OCI-LY3 (cell line): Measurements from ENCODE around the gene ATP2A1.

Experiments
- EZH2phosphoT487 ChIP-seq: fragments of 200-600 bp; shearing (Covaris generic); IDR thresholded peaks from 2 replicates; pipeline ENCODE4 v1.6.1; 2018; ENCODE audit warnings: antibody characterized with exemption, mixed run types, low read depth
- TF ChIP-seq, protein P1 (sequence below): fragments of 200-600, 300-600 bp; sonication (generic); IDR thresholded peaks from 2 replicates; pipeline ENCODE4 v1.5.1; 2014; ENCODE audit warnings: antibody characterized with exemption, low read length, low read depth

DNA sequence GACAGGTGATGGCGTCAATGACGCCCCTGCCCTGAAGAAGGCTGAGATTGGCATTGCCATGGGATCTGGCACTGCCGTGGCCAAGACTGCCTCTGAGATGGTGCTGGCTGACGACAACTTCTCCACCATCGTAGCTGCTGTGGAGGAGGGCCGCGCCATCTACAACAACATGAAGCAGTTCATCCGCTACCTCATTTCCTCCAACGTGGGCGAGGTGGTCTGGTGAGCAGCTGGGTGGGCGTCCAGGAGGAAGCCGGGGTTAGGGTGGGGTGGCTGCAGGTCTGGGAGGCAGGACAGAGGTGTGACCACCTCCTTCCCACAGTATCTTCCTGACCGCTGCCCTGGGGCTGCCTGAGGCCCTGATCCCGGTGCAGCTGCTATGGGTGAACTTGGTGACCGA, 23.6 kb downstream of the ATP2A1 start:
- TF ChIP-seq, protein P1, sequence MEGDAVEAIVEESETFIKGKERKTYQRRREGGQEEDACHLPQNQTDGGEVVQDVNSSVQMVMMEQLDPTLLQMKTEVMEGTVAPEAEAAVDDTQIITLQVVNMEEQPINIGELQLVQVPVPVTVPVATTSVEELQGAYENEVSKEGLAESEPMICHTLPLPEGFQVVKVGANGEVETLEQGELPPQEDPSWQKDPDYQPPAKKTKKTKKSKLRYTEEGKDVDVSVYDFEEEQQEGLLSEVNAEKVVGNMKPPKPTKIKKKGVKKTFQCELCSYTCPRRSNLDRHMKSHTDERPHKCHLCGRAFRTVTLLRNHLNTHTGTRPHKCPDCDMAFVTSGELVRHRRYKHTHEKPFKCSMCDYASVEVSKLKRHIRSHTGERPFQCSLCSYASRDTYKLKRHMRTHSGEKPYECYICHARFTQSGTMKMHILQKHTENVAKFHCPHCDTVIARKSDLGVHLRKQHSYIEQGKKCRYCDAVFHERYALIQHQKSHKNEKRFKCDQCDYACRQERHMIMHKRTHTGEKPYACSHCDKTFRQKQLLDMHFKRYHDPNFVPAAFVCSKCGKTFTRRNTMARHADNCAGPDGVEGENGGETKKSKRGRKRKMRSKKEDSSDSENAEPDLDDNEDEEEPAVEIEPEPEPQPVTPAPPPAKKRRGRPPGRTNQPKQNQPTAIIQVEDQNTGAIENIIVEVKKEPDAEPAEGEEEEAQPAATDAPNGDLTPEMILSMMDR: no peak
- TF ChIP-seq EZH2phosphoT487: no peak
